Stimulated activated CD4-positive, alpha-beta T cell treated with anti-CD3 and anti-CD28 coated beads, Interleukin-4, amount 100 ng/mL, for 24 hours (primary cell): ENCODE measurements around the gene USP16.

Experiments
- DNase-seq: peaks from one replicate; pipeline ENCODE4 v3.0.0-alpha.2; 2020

The USP16 gene

GRCh38 chr21:29033871-29034270 lies 9.4 kb downstream of the USP16 start:
- no peak for DNase-seq

- no peak for DNase-seq
Measured at GRCh38 chr21:29034678-29035077, 10.2 kb downstream of the USP16 start.

GRCh38 chr21:29052224-29052623 lies 27.8 kb downstream of the USP16 start:
- DNase-seq, result no peak

DNA sequence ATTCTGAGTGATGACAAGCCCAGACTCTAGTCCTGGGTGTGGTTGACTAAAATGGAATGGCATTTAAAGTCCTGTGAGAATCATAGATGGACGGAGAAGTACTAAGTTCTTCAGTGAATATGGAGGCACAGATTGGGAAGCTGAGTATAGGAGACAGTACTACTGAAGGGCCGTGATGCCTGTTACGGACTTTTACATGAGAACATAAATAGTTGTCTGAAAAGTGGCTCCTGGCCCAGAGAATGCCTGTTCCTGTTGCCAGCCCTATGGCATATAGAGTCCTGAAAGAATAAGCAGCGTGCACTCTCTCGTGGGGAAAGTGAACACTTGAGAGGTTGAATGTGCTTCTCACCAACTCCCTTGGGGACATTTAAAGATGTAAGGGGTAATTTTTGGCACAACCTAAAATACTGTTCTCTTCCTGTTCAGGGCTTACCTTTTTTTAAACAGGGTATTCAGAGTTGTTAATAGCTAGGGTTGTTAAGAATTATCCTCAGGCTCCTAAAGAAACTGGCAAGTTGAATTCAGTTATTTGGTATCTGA lies 28.6 kb downstream of the USP16 start:
- DNase-seq, result no peak

GRCh38 chr21:29053656-29054055 lies 29.2 kb downstream of the USP16 start:
- DNase-seq, result no peak

DNA sequence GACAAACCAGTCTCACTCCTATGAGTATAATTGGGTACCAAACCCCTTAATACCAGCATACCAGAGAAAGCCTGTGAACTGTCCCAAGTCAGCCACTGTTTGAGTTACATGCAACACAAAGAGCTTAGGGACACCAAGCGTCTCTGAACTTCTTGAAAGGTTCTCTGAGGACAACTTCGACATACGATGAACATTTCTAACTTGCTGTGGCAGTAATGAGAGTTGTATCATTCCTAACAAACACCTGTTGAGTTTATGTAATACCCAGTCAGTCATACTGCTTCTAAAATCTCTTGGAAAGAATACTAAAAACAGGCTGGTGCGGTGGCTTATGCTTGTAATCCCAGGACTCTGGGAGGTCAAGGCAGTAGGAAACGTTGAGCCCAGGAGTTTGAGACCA lies 30.6 kb downstream of the USP16 start:
- DNase-seq, result no peak

GRCh38 chr21:29056005-29056404 lies 31.5 kb downstream of the USP16 start:
- DNase-seq, result no peak

- no peak for DNase-seq
Measured at GRCh38 chr21:29056538-29057050, 32.1 kb downstream of the USP16 start.

- no peak for DNase-seq
Measured at GRCh38 chr21:29064850-29065481, 40.5 kb downstream of the USP16 start.

DNA sequence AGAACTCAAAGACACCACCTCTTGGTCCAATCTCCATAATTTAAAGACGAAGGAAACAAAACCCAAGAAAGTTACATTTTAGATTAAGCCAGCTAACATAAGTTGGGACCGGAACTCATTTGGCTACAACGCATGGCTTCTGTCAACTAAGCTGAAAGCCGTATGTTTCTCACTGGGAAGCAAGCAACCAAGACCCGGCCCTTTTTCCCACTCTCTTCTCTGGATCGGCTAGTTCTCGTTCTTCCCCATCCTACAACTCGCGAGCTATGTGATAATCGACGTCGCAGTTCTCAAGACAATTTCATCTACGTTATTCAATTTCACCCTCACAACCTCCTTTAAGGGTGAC lies 48.4 kb downstream of the USP16 start:
- no peak for DNase-seq

GRCh38 chr21:29073222-29074006 lies 48.9 kb downstream of the USP16 start, which contains the start of gene CCT8:
Gene CCT8, minus strand, starts transcription at chr21:29073648. Its CDS starts 58 bp downstream, at chr21:29073590.
- peak; percentile 99 for DNase-seq

DNA sequence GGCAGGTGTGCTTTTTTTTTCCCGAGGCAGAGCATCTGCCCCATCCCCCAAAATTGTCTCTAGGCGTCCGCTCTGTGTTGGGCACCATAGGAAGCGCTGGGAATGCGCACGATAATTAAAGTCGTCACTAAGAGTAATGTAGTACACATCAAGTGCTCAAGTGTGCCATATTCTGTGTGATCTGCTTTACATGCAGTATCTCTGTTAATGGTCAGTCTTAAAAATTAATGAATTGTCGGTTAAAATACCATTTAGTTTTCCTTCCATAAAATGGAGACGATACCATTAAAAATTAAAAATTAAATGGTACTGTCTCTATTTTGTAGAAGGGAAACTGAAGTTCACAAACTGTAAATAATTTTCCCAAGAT lies 49.5 kb downstream of the USP16 start:
- no peak for DNase-seq

DNA sequence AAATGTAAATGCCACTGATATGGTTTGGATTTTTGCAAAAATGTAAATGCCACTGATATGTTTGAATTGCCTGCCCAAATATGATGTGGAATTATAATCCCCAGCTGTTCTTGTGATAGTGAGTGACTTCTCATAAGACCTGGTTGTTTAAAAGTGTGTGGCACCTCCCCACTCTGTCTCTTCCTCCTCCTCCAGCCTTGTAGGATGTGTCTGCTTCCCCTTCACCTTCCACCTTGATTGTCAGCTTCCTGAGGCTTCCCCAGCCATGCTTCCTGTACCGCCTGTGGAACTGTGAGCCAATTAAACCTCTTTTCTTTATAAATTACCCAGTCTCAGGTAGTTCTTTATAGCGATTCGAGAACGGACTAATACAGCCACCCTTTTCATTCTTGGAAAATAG lies 50.3 kb downstream of the USP16 start:
- DNase-seq, result no peak

DNA sequence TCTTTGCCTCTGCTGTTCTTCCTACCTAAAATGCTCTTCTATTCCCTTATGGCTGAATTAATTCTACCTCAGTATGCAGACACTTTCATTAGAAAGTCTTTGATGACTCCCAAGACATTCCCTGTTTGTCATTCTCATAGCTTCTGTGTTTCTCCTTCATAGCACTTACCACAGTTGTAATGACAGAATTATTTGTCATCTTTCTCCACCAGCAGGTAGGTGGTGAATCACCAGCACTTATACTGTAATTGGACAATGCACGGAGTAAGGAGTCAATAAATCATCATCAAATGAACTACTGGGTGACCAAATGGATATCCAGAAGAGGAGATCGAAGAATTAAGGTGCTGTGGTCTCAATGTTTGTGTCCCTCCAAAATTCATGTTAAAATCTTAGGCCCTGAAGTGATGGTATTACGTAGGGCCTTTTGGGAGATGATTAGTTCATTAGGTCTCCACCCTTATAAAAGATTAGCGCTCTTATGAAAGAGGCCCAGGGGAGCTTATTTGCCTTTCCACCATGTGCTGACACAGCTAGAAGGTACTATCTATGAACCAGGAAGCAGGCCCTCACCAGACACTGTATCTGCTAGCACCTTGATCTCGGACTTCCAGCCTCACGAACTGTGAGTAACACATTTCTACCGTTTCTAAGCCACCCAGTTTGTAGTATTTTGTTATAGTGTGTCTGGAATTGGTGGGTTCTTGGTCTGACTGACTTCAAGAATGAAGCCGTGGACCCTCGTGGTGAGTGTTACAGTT lies 51.4 kb downstream of the USP16 start:
- DNase-seq, result no peak

- DNase-seq, result peak; percentile 79
Measured at GRCh38 chr21:29076731-29077640, 52.5 kb downstream of the USP16 start.

- DNase-seq, result peak; percentile 38
Measured at GRCh38 chr21:29077651-29078090, 53.2 kb downstream of the USP16 start.

- peak; percentile 39 for DNase-seq
Measured at GRCh38 chr21:29078869-29079767, 54.6 kb downstream of the USP16 start.

- DNase-seq, result no peak
Measured at GRCh38 chr21:29080454-29080941, 56.0 kb downstream of the USP16 start.

DNA sequence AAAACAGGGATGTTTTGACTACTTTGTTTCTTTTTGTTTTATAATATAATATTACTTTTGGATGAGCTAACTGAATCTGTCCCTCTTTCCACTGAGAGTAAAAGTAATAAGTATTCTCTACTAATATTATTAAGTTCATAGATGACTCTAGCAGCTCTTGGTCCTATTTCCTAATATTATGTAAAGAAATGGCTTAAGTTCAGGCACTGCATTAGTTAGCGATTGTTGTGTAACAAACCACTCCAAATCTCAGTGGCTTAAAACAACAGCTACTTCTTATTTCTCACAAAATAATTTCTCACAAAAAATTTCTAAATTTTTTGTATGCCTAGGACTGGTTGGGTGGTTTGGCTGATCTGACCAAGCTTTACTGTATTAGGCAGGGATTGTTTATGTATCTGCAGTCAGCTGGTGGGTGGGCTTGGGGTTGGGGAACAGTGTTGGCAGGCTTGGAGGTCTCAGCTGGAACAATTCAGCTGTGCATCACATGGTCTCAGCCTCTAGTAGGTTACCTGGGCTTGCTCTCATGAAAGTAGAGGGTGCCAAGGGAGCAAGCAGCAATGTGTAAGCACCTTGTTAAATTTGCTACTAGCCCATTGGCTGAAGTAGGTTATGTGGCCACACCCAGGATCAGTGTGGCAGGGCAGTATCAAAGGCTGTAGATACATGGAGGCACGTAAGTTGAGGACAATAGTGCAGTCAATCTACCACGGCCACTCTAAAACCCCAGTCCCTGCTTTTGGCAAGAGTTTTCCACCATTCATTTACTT lies 57.8 kb downstream of the USP16 start:
- no peak for DNase-seq

DNA sequence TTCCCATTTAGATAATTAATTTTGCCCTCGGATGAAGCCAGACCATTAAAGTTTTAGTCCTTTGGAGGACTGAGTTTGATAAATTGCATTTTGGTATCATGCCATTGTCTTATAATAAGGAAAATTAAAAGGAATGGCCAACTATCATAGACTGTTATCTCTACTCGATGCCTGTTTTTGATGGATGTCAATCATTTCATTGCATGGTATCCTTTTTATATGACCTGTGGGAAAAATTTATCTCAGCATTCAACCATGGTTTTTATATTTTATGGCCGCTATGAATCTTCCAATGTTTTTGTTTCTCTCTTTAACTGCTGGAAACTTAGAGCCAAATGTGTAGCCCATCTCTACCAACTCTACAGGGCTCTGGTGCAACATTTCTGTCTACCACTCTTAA lies 58.8 kb downstream of the USP16 start:
- DNase-seq, result no peak
